ENCODE results near the gene STK25.

DNA sequence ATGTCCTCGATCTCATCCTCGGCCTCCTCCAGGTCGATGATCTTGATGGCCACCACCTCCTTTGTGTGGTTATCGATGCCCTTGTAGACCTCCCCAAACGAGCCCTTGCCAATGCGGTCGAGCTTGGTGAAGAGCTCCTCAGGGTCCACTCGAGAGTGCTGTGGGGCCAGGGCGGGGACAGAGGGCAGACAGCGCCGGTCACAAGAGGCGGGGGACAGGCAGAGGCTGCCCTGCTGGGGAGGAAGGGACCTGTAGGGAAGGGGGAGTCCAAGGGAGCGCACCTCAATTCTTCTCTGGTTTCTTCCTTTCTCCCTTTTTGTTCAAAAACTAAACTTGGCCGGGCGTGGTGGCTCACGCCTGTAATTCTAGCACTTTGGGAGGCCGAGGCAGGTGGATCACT is 6.8 kb downstream of the STK25 start:
- no peak for TF ChIP-seq CTCF (IDR thresholded peaks at IDR 0.05 in 8 of 11, conservative IDR thresholded peaks at IDR 0.05 in 3 of 11)
- no peak for TF ChIP-seq POLR2A (IDR thresholded peaks at IDR 0.05)
- TF ChIP-seq POLR2AphosphoS5 (IDR thresholded peaks at IDR 0.05): no peak
